HepG2 (cell line): Measurements from ENCODE around the gene ACOT2.
"Not testable (repeated sequence)": the region's sequence is repeated elsewhere in the genome, so short reads cannot be mapped to it uniquely, and the experiment has no call there.

Source experiments
- AHR ChIP-seq: IDR thresholded peaks from 2 replicates; pipeline ENCODE4 v1.6.1; 2018; ENCODE audit warnings: missing genetic modification reagents, missing compliant biosample characterization
- HIVEP1 ChIP-seq: sonication (generic); formaldehyde crosslinking; IDR thresholded peaks from 2 replicates; pipeline ENCODE4 v1.4.0; 2020; ENCODE audit warnings: mild to moderate bottlenecking, missing genetic modification reagents
- NONO ChIP-seq, 2 experiments: fragments of 450-650 bp in 1 of 2; sonication (generic) in 1 of 2; formaldehyde crosslinking in 1 of 2; IDR thresholded peaks in 1 of 2; conservative IDR thresholded peaks in 1 of 2; 2 replicates each; pipeline versions ENCODE4 v1.6.1 to v1.8.0; 2017 to 2022; ENCODE audit warnings: mild to moderate bottlenecking in 1 of 2, missing genetic modification reagents in 1 of 2, moderate library complexity in 1 of 2
- SIN3A ChIP-seq: IDR thresholded peaks from 2 replicates; pipeline ENCODE4 v1.6.1; 2011; ENCODE audit warnings: low read depth, mild to moderate bottlenecking, control low read depth, low read length, borderline replicate concordance
- XBP1 ChIP-seq: sonication (generic); formaldehyde crosslinking; IDR thresholded peaks from 2 replicates; pipeline ENCODE4 v1.5.0; 2020; ENCODE audit warnings: missing genetic modification reagents
- TF ChIP-seq, protein P1 (sequence below), 2 experiments: fragments of 450-650 bp in 1 of 2; sonication (generic) in 1 of 2; formaldehyde crosslinking in 1 of 2; IDR thresholded peaks; 2 replicates each; pipeline versions ENCODE4 v1.6.1 to v1.8.0; 2016 to 2022; ENCODE audit warnings: antibody characterized with exemption in 1 of 2, mild to moderate bottlenecking in 1 of 2, missing genetic modification reagents in 1 of 2
- TF ChIP-seq, protein P2 (sequence below): sonication (generic); formaldehyde crosslinking; IDR thresholded peaks from 2 replicates; pipeline ENCODE4 v1.5.0; 2020; ENCODE audit warnings: mild to moderate bottlenecking, missing genetic modification reagents, moderate library complexity
- TF ChIP-seq, protein P3 (sequence below): sonication (generic); formaldehyde crosslinking; IDR thresholded peaks from 2 replicates; pipeline ENCODE4 v1.8.1; 2023; ENCODE audit warnings: mild to moderate bottlenecking, moderate library complexity, missing genetic modification reagents

DNA sequence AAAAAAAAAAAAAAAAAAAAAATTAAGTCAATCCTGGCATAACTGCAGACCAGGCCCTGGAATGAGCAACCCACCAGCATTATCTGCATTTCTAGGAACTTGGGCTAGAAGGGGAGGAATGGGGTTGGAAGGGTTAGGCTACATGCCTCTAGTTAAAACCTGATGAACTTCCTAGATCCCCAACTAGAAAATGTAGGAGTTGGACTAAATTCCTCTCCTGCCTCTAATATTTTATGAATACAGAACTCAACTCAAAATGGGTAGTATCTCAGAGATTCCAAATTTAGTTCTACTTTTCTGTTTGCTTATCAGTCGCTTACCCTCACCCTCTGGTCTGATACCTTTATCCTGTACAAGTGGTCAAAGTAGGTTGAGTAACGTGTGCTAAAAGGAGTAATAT is 39.7 kb upstream of the ACOT2 start:
- TF ChIP-seq, protein P1, sequence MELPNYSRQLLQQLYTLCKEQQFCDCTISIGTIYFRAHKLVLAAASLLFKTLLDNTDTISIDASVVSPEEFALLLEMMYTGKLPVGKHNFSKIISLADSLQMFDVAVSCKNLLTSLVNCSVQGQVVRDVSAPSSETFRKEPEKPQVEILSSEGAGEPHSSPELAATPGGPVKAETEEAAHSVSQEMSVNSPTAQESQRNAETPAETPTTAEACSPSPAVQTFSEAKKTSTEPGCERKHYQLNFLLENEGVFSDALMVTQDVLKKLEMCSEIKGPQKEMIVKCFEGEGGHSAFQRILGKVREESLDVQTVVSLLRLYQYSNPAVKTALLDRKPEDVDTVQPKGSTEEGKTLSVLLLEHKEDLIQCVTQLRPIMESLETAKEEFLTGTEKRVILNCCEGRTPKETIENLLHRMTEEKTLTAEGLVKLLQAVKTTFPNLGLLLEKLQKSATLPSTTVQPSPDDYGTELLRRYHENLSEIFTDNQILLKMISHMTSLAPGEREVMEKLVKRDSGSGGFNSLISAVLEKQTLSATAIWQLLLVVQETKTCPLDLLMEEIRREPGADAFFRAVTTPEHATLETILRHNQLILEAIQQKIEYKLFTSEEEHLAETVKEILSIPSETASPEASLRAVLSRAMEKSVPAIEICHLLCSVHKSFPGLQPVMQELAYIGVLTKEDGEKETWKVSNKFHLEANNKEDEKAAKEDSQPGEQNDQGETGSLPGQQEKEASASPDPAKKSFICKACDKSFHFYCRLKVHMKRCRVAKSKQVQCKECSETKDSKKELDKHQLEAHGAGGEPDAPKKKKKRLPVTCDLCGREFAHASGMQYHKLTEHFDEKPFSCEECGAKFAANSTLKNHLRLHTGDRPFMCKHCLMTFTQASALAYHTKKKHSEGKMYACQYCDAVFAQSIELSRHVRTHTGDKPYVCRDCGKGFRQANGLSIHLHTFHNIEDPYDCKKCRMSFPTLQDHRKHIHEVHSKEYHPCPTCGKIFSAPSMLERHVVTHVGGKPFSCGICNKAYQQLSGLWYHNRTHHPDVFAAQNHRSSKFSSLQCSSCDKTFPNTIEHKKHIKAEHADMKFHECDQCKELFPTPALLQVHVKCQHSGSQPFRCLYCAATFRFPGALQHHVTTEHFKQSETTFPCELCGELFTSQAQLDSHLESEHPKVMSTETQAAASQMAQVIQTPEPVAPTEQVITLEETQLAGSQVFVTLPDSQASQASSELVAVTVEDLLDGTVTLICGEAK (IDR thresholded peaks at IDR 0.05) = not testable (repeated sequence)
- TF ChIP-seq, protein P1 (CRISPR knock-in tag; IDR thresholded peaks at IDR 0.05) = not testable (repeated sequence)
- TF ChIP-seq, protein P2, sequence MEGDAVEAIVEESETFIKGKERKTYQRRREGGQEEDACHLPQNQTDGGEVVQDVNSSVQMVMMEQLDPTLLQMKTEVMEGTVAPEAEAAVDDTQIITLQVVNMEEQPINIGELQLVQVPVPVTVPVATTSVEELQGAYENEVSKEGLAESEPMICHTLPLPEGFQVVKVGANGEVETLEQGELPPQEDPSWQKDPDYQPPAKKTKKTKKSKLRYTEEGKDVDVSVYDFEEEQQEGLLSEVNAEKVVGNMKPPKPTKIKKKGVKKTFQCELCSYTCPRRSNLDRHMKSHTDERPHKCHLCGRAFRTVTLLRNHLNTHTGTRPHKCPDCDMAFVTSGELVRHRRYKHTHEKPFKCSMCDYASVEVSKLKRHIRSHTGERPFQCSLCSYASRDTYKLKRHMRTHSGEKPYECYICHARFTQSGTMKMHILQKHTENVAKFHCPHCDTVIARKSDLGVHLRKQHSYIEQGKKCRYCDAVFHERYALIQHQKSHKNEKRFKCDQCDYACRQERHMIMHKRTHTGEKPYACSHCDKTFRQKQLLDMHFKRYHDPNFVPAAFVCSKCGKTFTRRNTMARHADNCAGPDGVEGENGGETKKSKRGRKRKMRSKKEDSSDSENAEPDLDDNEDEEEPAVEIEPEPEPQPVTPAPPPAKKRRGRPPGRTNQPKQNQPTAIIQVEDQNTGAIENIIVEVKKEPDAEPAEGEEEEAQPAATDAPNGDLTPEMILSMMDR (CRISPR knock-in tag) = not testable (repeated sequence)
- TF ChIP-seq SIN3A; XBP1 (CRISPR knock-in tag); HIVEP1 (CRISPR knock-in tag); NONO (IDR thresholded peaks at IDR 0.05); NONO (CRISPR knock-in tag; conservative IDR thresholded peaks at IDR 0.05); AHR (CRISPR knock-in tag): not testable (repeated sequence)
- TF ChIP-seq, protein P3, sequence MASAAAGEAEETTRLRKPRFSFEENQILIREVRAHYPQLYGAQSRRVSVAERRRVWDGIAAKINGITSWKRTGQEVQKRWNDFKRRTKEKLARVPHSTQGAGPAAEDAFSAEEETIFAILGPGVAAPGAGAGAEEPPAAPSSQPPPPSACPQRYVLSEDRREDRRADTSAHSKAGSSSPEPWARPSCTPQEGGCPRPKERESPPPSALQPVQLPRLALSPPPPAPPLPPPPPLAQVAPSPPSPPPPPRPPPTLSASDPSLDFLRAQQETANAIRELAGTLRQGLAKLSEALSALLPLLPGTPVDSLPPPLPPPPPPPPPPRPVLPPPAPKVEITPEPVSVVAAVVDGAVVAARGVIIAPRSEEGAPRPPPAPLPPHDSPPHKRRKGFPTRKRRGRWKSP = not testable (repeated sequence)
